Esophagus muscularis mucosa (tissue), 4 donors: ENCODE results near the gene UQCRC2.

ENCODE experiments used
- EP300 ChIP-seq: sonication (generic); formaldehyde crosslinking; IDR thresholded peaks from one replicate; pipeline ENCODE4 v1.6.1; 2017; ENCODE audit warnings: antibody characterized with exemption
- POLR2A ChIP-seq: fragments of 450-650 bp; IDR thresholded peaks from one replicate; pipeline ENCODE4 v1.6.1; 2017; ENCODE audit warnings: antibody characterized with exemption, moderate library complexity, mild to moderate bottlenecking, low read depth
- POLR2AphosphoS5 ChIP-seq, 2 donors: sonication (generic); formaldehyde crosslinking; IDR thresholded peaks; one replicate each; pipeline ENCODE4 v1.6.1; 2017; ENCODE audit warnings: antibody characterized with exemption in 2 of 2
- TF ChIP-seq, protein P1 (sequence below), 3 experiments: fragments of 200-600 bp in 2 of 3; fragments of 450-650 bp in 1 of 3; sonication (generic) in 2 of 3; IDR thresholded peaks; one replicate each; pipeline ENCODE4 v1.5.1; 2017 to 2019; ENCODE audit warnings: antibody characterized with exemption in 3 of 3, mild to moderate bottlenecking in 2 of 3, moderate library complexity in 1 of 3

DNA sequence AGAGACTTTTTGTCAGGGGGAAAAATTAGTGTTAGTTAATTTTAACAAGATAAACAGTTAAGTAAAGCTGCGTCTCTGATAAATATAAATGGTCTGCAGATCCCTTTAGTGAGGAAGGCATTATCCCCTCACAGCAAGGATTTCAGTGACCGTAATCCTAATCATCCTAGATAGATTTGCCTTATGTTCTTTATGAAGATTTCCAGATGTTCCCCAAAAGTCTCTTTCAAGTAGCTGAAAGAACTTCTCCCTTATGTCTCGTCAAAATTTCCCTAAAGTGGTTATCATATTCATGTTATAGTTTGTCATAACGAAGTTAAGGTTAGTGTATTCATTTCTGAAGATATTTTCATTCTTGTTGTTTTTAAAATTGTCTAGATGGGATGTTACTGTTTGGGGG lies 60.3 kb downstream of the UQCRC2 start:
- TF ChIP-seq, protein P1, sequence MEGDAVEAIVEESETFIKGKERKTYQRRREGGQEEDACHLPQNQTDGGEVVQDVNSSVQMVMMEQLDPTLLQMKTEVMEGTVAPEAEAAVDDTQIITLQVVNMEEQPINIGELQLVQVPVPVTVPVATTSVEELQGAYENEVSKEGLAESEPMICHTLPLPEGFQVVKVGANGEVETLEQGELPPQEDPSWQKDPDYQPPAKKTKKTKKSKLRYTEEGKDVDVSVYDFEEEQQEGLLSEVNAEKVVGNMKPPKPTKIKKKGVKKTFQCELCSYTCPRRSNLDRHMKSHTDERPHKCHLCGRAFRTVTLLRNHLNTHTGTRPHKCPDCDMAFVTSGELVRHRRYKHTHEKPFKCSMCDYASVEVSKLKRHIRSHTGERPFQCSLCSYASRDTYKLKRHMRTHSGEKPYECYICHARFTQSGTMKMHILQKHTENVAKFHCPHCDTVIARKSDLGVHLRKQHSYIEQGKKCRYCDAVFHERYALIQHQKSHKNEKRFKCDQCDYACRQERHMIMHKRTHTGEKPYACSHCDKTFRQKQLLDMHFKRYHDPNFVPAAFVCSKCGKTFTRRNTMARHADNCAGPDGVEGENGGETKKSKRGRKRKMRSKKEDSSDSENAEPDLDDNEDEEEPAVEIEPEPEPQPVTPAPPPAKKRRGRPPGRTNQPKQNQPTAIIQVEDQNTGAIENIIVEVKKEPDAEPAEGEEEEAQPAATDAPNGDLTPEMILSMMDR (IDR thresholded peaks at IDR 0.05), result no peak
- TF ChIP-seq POLR2A (no peak), EP300 (no peak), POLR2AphosphoS5 (IDR thresholded peaks at IDR 0.05) (no peak)
